ENCODE results near the gene SCAMP3. TPM values are rescaled to one million over a fixed set of nuclear protein-coding genes. Genes with fewer than 3 reads are reported as not detected.

The SCAMP3 gene
- total and polyA plus RNA-seq, 2 experiments from 2014 or later = 50.5 to 52.5 TPM

- no peak for TF ChIP-seq CREB1 (CRISPR knock-in tag; IDR thresholded peaks at IDR 0.05; ENCODE audit: low read depth)
- no peak for TF ChIP-seq STAT1 (IDR thresholded peaks at IDR 0.05; ENCODE audit: unreplicated experiment)
- no peak for TF ChIP-seq POLR2AphosphoS5 (IDR thresholded peaks at IDR 0.05; ENCODE audit: low read depth)
- TF ChIP-seq CTCF (conservative IDR thresholded peaks at IDR 0.05; ENCODE audit: low read depth in 2 of 2) = peak; percentile 77 to 87
- H3K36me3 ChIP-seq (ENCODE audit: insufficient read depth) = peaks cover 11% of the 10 kb centered on the region
- peaks cover 9% of the 10 kb centered on the region for H3K27me3 Mint-ChIP-seq (ENCODE audit: insufficient read depth, low read depth, poor library complexity)
- no peaks in the 10 kb centered on the region for H3K9me2 ChIP-seq (ENCODE audit: insufficient read depth)
- H3K79me2 ChIP-seq (replicated peaks; ENCODE audit: insufficient read depth) = peaks cover 34% of the 10 kb centered on the region
- H3K27ac ChIP-seq (ENCODE audit: low read depth) = peak overlapping the region; percentile 85; the same call in 1 of the 2 replicates
- peak overlapping the region; percentile 99 for H3K4me3 Mint-ChIP-seq
- peak overlapping the region; percentile 97 for H3K27ac Mint-ChIP-seq
- ATAC-seq (peak; percentile 8; the same call in 2 of the 3 replicates), DNase-seq (ENCODE audit: low spot score) (peak; percentile 85)
- peaks cover 20% of the 10 kb centered on the region for H3K4me1 ChIP-seq (ENCODE audit: insufficient read depth)
- H3K9me3 Mint-ChIP-seq = no peaks in the 10 kb centered on the region
- no peaks in the 10 kb centered on the region for H3K27me3 ChIP-seq (ENCODE audit: insufficient read depth)
- H4K20me1 ChIP-seq (replicated peaks; ENCODE audit: insufficient read depth) = peaks cover 20% of the 10 kb centered on the region
- peaks cover 19% of the 10 kb centered on the region for H3F3A ChIP-seq (replicated peaks; ENCODE audit: low read depth)
- no peak overlapping the region for H2AFZ ChIP-seq
- H3K4me3 ChIP-seq = no peak overlapping the region; the same call in 1 of the 2 replicates
- H3K4me1 Mint-ChIP-seq = peaks cover 22% of the 10 kb centered on the region
- H3K4me2 ChIP-seq = peak overlapping the region; percentile 56
- peaks cover 27% of the 10 kb centered on the region for H3K36me3 Mint-ChIP-seq (ENCODE audit: low read depth)
Observed at GRCh38 chr1:155307247-155307740, 45.1 kb upstream of the SCAMP3 start.

GRCh38 chr1:155305881-155306391, 43.8 kb upstream of the SCAMP3 start:
- H2AFZ ChIP-seq = peak overlapping the region; percentile 14; the same call in 1 of the 2 replicates
- H3K27me3 Mint-ChIP-seq (ENCODE audit: insufficient read depth, low read depth, poor library complexity) = peaks cover 10% of the 10 kb centered on the region
- H3K9me2 ChIP-seq (ENCODE audit: insufficient read depth) = no peaks in the 10 kb centered on the region
- no peak overlapping the region for H3K27ac Mint-ChIP-seq
- H3K27ac ChIP-seq (ENCODE audit: low read depth) = no peak overlapping the region
- ATAC-seq (no peak), DNase-seq (ENCODE audit: low spot score) (no peak)
- H3K9me3 Mint-ChIP-seq = no peaks in the 10 kb centered on the region
- no peaks in the 10 kb centered on the region for H3K27me3 ChIP-seq (ENCODE audit: insufficient read depth)
- no peak overlapping the region for H3K4me3 ChIP-seq
- no peak overlapping the region for H3K4me3 Mint-ChIP-seq
- H3K36me3 ChIP-seq (ENCODE audit: insufficient read depth) = peaks cover 8% of the 10 kb centered on the region
- peaks cover 9% of the 10 kb centered on the region for H4K20me1 ChIP-seq (replicated peaks; ENCODE audit: insufficient read depth)
- H3K79me2 ChIP-seq (replicated peaks; ENCODE audit: insufficient read depth) = peaks cover 21% of the 10 kb centered on the region
- H3K4me1 Mint-ChIP-seq = peaks cover 21% of the 10 kb centered on the region
- peaks cover 13% of the 10 kb centered on the region; the same call in 1 of the 2 replicates for H3F3A ChIP-seq (replicated peaks; ENCODE audit: low read depth)
- no peak overlapping the region for H3K4me2 ChIP-seq
- H3K36me3 Mint-ChIP-seq (ENCODE audit: low read depth) = peaks cover 15% of the 10 kb centered on the region
- H3K4me1 ChIP-seq (ENCODE audit: insufficient read depth) = peaks cover 20% of the 10 kb centered on the region
- TF ChIP-seq STAT1 (IDR thresholded peaks at IDR 0.05; ENCODE audit: unreplicated experiment) = no peak
- no peak for TF ChIP-seq CTCF (conservative IDR thresholded peaks at IDR 0.05; ENCODE audit: low read depth in 2 of 2)
- no peak for TF ChIP-seq EZH2phosphoT487 (IDR thresholded peaks at IDR 0.05; ENCODE audit: unreplicated experiment)
- TF ChIP-seq EZH2 (IDR thresholded peaks at IDR 0.05; ENCODE audit: low read depth, unreplicated experiment) = no peak
- TF ChIP-seq CREB1 (CRISPR knock-in tag; IDR thresholded peaks at IDR 0.05; ENCODE audit: low read depth) = no peak
- no peak for TF ChIP-seq REST (IDR thresholded peaks at IDR 0.05; ENCODE audit: unreplicated experiment)
- no peak for TF ChIP-seq NANOG (IDR thresholded peaks at IDR 0.05; ENCODE audit: borderline replicate concordance)
- no peak for TF ChIP-seq JUNB (IDR thresholded peaks at IDR 0.05; ENCODE audit: unreplicated experiment)
- TF ChIP-seq ETS1 (IDR thresholded peaks at IDR 0.05) = no peak
- no peak for TF ChIP-seq ZNF331 (CRISPR knock-in tag; IDR thresholded peaks at IDR 0.05; ENCODE audit: low read depth)
